ENCODE data around the gene CBY2.
"Not testable (repeated sequence)": the region's sequence is repeated elsewhere in the genome, so short reads cannot be mapped to it uniquely, and the experiment has no call there.

The CBY2 gene

GRCh38 chr13:45744979-45745378, 42.9 kb downstream of the CBY2 start:
- no peak for DNase-seq (ENCODE audit: low read depth)

DNA sequence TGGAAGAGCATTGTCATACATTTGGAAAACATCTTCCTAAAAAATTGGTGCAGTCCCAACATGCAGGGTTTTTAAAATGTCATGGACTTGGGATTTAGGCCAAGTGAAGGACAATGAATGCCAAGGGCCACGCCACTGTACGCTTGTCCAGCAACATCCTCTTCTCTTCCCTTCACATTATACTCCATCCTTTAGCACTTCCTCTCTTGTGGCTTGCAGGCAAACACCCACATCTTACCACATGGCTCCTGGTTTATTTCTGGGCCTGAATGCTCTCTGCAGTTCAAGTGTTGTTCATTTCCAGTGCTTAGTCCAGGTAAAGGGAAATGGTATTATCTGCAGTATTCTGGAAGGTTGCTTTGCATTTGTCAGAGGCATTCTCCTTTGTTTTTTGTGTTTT, 45.0 kb downstream of the CBY2 start:
- DNase-seq (ENCODE audit: low read depth): no peak

DNA sequence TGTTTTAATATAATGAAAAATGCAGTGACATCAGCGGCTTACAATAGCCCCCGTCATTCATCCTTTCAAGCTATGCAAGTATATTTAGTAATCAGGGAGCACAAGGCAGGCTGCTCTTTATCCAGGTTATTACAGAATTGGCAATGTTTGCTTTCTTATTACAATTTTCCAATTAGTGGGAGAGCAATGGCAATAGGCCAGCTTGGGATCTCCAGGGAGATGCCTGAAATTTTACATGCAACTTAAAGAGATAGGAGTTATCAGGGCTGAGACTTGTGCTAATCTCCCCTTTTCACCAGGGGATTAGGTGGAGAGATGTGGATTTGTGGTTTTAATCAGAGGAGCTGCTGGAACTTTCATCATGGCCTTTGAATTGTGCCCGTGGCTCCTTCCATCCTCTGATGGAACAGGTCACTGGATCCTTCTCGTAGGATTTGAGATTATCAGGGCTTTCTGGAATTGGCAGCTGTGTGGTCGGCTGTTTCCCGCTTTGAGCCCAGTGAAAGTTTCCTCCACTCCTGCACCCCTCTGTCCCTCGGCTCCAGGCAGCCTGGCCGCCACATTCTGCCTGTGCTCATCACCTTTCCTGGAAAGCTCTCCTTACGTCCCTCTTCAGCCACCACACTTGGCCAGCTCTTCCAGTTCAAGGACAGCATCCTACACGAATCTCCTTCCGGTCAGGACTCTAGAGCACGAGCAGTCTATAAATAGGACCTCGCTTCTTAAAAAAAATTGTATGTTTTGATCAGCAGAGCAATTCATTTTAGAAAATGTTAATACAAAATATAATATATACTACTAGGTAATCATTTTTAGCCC, 47.0 kb downstream of the CBY2 start:
- DNase-seq (ENCODE audit: low read depth): no peak

DNA sequence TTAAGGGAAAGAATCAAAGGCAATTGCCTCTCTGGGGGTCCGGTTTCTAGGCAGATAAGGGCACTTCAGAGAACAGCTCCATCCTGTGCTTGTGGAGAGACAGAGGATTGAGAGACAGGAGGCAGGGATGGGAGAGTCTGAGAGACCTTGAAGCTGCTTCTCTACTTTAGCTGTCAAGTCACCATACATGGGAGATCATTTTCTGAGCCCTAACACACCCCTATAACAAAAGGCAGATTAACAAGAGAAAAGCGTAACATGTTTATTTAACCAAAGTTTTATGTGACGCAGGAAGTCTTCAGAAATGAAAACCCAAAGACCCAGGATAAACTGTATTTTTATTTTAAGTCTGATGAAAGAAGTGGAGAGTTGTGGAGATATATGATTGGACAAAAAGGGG, 48.4 kb downstream of the CBY2 start:
- no peak for DNase-seq (ENCODE audit: low read depth)

GRCh38 chr13:45751885-45752284, 49.8 kb downstream of the CBY2 start:
- DNase-seq (ENCODE audit: low read depth): no peak

DNA sequence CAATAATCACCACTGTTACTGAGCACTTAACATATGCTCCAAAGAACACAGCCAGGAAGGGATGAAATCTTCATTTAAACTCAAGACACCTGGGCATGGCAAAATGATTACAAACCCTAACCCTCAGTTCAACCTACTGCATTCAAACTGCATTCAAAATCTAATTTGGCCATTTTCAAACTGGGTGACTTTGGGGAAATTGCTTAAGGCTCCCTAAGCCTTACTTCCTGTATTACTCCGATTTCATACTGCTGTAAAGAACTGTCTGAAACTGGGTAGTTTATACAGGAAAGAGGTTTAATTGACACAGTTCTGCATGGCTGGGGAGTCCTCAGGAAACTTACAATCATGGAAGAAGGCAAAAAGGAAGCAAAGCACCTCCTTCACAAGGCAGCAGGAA, 50.4 kb downstream of the CBY2 start:
- no peak for DNase-seq (ENCODE audit: low read depth)

GRCh38 chr13:45756498-45756897, 54.4 kb downstream of the CBY2 start:
- DNase-seq (ENCODE audit: low read depth): not testable (repeated sequence)

DNA sequence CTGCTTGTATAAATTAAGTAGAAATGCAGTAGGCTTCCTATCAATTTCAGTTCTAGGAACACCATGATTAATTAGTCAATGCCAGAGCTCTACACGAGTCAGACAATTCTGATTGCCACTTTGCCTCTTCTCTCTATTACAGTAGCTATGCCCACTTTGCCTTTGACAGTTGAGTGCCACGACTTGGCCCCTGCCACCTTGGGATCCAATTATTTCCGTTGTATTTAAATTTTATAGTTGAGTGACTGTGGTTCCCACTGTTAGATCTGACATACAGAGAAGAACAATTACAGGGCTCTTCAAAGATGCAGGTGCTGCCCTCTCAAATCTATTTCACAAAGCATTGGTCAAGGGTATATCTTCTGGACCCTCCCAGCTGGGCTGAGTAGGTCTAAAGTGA, 55.5 kb downstream of the CBY2 start:
- not testable (repeated sequence) for DNase-seq (ENCODE audit: low read depth)

- DNase-seq (ENCODE audit: low read depth): no peak
These were observed 61.3 kb downstream of the CBY2 start for GRCh38 chr13:45763419-45763818.
